ENCODE results near the gene TMEM198.

Gene TMEM198

GRCh38 chr2:219576505-219577388, 32.9 kb downstream of the TMEM198 start:
- no peak; the same call in 2 of the 3 replicates for ATAC-seq
- no peak for TF ChIP-seq SNAI2 (CRISPR knock-in tag; IDR thresholded peaks at IDR 0.05)

- ATAC-seq = no peak
- TF ChIP-seq, protein P1, sequence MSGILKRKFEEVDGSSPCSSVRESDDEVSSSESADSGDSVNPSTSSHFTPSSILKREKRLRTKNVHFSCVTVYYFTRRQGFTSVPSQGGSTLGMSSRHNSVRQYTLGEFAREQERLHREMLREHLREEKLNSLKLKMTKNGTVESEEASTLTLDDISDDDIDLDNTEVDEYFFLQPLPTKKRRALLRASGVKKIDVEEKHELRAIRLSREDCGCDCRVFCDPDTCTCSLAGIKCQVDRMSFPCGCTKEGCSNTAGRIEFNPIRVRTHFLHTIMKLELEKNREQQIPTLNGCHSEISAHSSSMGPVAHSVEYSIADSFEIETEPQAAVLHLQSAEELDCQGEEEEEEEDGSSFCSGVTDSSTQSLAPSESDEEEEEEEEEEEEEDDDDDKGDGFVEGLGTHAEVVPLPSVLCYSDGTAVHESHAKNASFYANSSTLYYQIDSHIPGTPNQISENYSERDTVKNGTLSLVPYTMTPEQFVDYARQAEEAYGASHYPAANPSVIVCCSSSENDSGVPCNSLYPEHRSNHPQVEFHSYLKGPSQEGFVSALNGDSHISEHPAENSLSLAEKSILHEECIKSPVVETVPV (CRISPR knock-in tag; IDR thresholded peaks at IDR 0.05) = no peak
- no peak for TF ChIP-seq ESRRG (CRISPR knock-in tag; IDR thresholded peaks at IDR 0.05)
- TF ChIP-seq GLIS3 (CRISPR knock-in tag; IDR thresholded peaks at IDR 0.05) = no peak
- no peak for TF ChIP-seq ARNTL (CRISPR knock-in tag; IDR thresholded peaks at IDR 0.05; ENCODE audit: borderline replicate concordance, low read depth)
- TF ChIP-seq ISL1 (CRISPR knock-in tag; IDR thresholded peaks at IDR 0.05) = no peak
- no peak for TF ChIP-seq SNAI2 (CRISPR knock-in tag; IDR thresholded peaks at IDR 0.05)
- no peak for TF ChIP-seq TOX (CRISPR knock-in tag; IDR thresholded peaks at IDR 0.05; ENCODE audit: borderline replicate concordance)
- TF ChIP-seq ZC3H10 (CRISPR knock-in tag; IDR thresholded peaks at IDR 0.05) = no peak
- TF ChIP-seq ZNF70 (CRISPR knock-in tag; IDR thresholded peaks at IDR 0.05) = no peak
- TF ChIP-seq, protein P2, sequence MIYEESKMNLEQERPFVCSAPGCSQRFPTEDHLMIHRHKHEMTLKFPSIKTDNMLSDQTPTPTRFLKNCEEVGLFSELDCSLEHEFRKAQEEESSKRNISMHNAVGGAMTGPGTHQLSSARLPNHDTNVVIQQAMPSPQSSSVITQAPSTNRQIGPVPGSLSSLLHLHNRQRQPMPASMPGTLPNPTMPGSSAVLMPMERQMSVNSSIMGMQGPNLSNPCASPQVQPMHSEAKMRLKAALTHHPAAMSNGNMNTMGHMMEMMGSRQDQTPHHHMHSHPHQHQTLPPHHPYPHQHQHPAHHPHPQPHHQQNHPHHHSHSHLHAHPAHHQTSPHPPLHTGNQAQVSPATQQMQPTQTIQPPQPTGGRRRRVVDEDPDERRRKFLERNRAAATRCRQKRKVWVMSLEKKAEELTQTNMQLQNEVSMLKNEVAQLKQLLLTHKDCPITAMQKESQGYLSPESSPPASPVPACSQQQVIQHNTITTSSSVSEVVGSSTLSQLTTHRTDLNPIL (CRISPR knock-in tag; IDR thresholded peaks at IDR 0.05; ENCODE audit: low read depth) = no peak
- TF ChIP-seq CSDC2 (CRISPR knock-in tag; IDR thresholded peaks at IDR 0.05) = no peak
Observed at GRCh38 chr2:219578811-219579613, 35.2 kb downstream of the TMEM198 start.

DNA sequence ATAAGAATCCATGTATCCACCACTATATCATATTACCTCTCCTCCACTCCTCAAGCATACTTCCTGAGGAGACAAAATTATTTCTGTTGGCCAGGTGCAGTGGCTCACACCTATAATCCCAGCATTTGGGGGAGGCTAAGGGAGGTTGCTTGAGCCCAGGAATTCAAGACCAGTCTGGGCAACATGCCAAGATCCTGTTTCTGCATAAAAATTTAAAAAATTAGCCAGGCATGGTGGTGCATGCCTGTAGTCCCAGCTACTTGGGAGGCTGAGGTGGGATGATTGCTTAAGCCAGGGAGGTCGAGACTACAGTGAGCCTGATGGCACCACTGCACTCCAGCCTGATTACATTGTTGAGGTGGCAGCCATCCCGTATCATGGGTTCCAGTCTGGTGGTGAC, 37.5 kb downstream of the TMEM198 start:
- TF ChIP-seq PPARA (CRISPR knock-in tag; IDR thresholded peaks at IDR 0.05; ENCODE audit: borderline replicate concordance) = no peak
- TF ChIP-seq OSR1 (CRISPR knock-in tag; IDR thresholded peaks at IDR 0.05) = no peak
- no peak for TF ChIP-seq ZNF8 (CRISPR knock-in tag; IDR thresholded peaks at IDR 0.05)
- TF ChIP-seq ESRRG (CRISPR knock-in tag; IDR thresholded peaks at IDR 0.05) = no peak
- TF ChIP-seq ZNF70 (CRISPR knock-in tag; IDR thresholded peaks at IDR 0.05) = no peak
- TF ChIP-seq, protein P3, sequence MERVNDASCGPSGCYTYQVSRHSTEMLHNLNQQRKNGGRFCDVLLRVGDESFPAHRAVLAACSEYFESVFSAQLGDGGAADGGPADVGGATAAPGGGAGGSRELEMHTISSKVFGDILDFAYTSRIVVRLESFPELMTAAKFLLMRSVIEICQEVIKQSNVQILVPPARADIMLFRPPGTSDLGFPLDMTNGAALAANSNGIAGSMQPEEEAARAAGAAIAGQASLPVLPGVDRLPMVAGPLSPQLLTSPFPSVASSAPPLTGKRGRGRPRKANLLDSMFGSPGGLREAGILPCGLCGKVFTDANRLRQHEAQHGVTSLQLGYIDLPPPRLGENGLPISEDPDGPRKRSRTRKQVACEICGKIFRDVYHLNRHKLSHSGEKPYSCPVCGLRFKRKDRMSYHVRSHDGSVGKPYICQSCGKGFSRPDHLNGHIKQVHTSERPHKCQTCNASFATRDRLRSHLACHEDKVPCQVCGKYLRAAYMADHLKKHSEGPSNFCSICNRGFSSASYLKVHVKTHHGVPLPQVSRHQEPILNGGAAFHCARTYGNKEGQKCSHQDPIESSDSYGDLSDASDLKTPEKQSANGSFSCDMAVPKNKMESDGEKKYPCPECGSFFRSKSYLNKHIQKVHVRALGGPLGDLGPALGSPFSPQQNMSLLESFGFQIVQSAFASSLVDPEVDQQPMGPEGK (CRISPR knock-in tag; IDR thresholded peaks at IDR 0.05; ENCODE audit: borderline replicate concordance) = no peak
- TF ChIP-seq ARNTL (CRISPR knock-in tag; IDR thresholded peaks at IDR 0.05; ENCODE audit: borderline replicate concordance, low read depth) = no peak
- TF ChIP-seq ISL1 (CRISPR knock-in tag; IDR thresholded peaks at IDR 0.05) = no peak
- TF ChIP-seq, protein P1 (CRISPR knock-in tag; IDR thresholded peaks at IDR 0.05) = no peak
- TF ChIP-seq, protein P2 (CRISPR knock-in tag; IDR thresholded peaks at IDR 0.05; ENCODE audit: low read depth) = no peak
- no peak for TF ChIP-seq RARB (CRISPR knock-in tag; IDR thresholded peaks at IDR 0.05)
- ATAC-seq = no peak

GRCh38 chr2:219591091-219591490, 47.3 kb downstream of the TMEM198 start:
- no peak for ATAC-seq
- TF ChIP-seq ZFP30 (CRISPR knock-in tag; IDR thresholded peaks at IDR 0.05) = no peak
- no peak for TF ChIP-seq POU6F1 (CRISPR knock-in tag; IDR thresholded peaks at IDR 0.05; ENCODE audit: borderline replicate concordance, low read depth)
- TF ChIP-seq ZNF565 (CRISPR knock-in tag; conservative IDR thresholded peaks at IDR 0.05; ENCODE audit: low read depth) = no peak
- TF ChIP-seq, protein P1 (CRISPR knock-in tag; IDR thresholded peaks at IDR 0.05) = no peak
- no peak for TF ChIP-seq ARNTL (CRISPR knock-in tag; IDR thresholded peaks at IDR 0.05; ENCODE audit: borderline replicate concordance, low read depth)
- no peak for TF ChIP-seq ZNF8 (CRISPR knock-in tag; IDR thresholded peaks at IDR 0.05)
- TF ChIP-seq, protein P2 (CRISPR knock-in tag; IDR thresholded peaks at IDR 0.05; ENCODE audit: low read depth) = no peak
- no peak for TF ChIP-seq TCF4 (CRISPR knock-in tag; IDR thresholded peaks at IDR 0.05; ENCODE audit: borderline replicate concordance)
- TF ChIP-seq ZFP3 (CRISPR knock-in tag; IDR thresholded peaks at IDR 0.05) = no peak
